ENCODE measurements around the gene PTBP1.

Gene PTBP1

DNA sequence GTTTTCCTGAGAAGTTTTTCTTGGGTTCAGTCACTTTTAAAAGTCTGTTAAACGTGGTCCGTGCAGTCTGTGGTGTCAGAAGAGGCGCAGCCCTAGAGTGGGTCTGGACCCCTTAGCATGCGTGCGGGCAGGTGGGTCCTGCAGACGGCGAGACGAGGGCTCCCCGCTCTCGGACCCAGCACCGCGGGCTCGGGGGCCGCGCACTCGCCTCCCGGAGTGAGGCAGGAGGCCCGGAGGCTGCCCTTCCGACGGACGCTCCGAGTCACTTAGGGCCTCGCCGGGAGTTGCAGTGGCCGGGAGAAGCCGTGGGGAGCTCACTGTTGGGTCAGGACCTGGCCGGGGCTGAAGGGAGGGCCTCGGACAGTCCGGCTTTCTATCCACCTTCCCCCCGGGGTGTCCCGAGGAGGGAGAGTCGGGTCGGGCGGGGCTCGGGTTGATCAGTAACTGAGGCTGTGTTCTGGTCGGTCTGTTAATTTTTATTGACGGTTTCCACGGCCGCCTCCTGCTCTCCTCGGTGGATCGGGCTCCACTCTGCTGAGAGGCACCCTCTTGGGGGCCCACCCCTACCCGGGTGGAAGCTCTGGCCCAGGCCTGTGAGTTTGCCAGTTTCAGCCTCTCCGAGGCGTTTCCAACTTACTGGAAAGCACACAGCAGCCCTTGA is 1.3 kb downstream of the PTBP1 start:
- no peak for DNase-seq

DNA sequence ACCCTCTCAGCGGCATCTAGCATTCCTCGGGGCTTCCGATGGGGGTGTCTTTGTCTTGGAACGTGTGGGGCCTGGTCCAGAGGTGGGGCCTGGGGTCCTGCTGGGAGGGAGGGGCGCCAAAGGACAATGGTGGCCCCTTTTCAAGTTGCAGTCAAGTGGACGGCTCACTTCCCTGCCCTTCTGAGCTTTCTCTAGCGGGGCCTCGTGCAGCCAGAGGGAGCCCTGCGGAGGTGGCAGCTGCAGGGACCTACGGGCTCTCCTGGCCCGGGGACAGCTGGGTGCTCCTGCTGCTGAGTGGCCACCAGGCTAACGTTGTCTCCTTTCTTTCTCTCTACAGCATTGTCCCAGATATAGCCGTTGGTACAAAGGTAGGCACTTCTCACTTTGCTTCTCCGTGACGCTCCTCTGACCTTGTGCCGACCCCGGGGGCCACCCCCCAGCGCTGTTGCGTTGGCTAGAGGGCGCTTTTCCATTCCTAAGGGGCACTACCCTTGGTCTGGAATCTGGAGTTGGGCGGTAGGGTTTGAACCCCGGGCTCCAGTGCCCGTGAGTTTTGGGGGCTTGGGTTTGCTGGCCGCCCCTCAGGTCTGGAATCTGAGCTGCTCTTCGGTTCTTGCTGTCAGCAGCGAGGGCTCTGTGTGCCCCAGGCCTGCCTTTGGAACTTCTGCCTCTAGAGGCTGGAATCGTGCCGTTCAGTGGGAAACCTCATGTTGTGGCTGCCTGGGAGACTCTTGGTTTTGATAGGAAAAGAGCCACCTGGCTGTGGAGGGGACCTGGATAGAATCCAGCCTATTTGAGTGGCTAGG is 2.0 kb downstream of the PTBP1 start:
- no peak for DNase-seq

DNA sequence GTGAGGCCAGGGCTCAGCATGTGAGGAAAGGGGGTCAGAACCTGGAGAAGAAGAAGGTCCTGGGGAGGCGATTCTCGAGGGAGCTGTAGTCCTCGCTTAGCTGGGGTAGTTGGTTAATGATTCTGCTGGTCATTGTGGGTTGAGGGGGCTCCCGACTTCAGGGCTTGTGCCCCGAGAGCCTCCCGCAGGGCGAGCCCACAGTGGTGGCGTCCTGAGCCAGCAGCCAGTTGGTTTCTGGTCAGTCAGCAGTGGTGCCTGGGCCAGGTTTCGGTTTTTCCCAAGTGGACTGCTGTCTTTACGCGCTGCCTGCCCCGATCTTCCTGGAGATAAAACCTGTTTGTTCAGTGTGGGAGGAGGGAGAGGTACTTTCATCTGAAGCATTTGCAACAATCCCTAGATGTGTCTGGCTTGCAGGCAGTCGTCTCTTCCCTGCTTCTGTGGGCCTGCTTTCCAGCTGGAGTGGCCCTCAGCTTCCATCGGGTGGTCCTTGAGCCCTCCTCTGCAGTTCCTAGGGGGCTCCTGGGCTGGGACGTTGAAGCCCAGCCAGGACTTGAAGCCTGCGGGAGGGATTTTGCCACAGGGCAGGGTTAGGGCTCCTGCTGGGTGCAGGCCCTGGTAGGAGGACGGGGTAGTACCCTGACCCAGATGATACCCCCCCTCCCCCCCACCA is 3.2 kb downstream of the PTBP1 start:
- no peak for DNase-seq

DNA sequence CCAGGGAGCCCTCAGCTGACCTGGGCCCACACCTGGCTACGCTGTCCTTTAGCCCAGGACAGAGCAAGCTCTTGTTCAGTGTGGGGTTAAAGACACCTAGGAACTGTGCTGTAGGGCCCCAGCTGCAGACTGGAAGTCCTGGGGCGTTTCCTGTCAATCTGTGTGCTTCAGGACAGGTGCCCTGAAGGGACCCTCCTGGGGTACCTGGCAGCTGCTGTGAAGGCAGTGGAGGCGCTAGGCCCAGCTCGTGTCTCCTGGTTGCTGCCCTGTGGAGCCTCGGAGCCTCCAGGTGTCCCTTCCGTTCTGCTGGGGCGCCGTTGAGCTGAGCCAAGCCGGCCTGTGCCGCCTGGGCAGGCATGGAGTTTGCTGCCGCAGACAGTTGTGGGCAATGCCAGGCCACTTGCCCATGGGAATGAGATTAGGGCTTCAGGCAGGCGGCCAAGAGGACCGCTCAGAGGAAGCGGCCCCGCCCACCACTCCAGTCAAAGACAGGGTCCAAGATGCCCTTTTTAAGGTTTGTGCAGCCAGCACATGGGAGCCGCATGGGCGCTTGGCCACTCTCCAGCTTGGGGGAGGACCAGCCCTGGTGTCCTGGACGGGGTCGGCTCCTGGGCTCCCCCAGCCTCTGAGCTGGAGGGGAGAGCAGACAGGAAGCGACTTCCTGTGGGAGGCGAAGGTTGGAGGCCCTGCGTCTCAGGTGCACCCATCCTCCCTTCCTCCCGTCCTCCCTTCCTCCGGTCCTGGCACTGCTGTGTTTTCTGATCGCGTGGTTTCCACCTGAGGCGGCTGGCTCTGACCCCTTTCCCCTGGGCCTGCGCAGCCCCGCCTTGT is 4.0 kb downstream of the PTBP1 start:
- no peak for DNase-seq

DNA sequence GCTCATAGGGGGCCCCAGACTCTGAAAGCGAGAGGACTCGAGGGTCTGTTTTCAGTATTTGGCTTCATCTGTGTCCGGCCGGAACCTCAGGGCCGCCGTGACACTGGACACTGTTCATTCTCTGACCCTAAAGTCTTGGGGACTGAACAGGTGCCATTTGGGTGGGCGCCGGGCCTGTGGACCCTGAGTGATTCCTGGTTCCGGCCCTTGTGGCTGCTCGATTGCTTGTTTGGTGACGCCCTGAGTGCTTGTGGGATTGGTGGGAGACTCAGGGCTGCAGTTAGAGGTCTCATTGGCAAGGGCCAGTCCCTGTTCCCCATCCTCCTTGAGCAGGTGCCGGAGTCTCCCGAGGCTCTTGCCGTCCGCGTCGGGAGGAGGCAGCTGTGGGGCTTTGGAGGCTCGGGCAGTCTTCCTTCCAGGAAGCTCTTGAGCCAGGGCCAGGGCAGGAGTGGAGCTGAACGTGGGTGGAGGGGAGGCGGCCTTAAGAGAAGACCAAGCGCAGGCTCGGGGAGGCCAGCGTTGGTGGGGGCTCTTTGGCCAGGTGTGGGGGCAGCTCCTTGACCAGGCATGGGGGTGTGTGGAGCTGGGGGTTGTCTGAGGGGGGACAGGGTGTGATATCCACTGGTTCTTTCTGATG is 4.7 kb downstream of the PTBP1 start:
- DNase-seq = no peak

DNA sequence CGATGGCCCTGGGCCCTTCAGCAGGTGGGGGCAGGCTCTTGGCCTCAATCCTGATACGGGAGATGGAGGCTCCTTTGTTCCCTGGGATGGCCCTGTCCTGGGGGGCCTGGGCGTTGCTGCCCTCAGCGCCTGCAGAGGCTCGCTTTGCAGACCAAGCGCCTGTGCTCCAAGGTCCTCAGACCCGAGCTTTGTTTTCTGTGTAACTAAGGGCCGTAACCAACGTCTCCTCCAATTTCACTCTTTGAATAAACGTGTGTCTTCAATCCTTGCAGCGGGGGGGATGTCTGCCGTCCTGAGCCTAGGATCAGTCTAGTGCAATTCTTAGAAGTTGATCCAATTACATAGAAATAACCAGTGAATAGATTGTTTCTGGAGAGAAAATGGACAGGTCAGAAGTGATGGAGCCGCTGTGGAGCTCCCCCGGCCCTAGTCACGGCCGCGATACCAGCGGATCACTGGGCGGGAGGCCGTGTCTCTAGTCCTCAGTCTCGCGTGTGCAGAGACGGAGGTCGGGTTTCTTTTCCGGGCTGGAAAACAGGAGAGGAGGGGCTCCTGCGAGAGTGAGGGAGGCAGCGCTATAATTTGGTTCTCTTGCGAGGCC is 5.3 kb downstream of the PTBP1 start:
- DNase-seq = no peak

DNA sequence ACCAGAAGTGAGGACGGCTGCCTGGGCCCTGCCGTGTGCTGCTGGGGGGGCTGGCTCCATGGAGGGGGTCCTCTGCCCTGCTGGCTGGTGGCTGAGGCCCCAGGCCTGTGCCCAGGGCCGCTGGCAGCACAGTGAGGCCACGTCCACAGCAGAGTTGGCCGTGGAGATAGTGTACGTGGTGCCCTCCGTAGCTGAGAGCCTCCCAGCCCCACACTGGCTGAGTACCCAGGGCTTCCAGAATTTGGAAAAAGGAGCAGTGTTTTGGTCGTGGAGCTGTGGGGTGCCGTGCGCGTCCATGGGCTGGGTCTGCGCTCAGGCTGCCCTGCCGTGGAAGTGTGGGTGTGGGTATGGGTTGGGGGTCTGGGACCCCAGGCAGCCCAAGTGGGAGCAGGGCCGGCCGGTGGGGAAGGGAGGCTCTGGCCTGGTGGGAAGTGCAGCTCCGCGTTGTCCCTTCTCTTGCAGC is 5.9 kb downstream of the PTBP1 start:
- DNase-seq = no peak

DNA sequence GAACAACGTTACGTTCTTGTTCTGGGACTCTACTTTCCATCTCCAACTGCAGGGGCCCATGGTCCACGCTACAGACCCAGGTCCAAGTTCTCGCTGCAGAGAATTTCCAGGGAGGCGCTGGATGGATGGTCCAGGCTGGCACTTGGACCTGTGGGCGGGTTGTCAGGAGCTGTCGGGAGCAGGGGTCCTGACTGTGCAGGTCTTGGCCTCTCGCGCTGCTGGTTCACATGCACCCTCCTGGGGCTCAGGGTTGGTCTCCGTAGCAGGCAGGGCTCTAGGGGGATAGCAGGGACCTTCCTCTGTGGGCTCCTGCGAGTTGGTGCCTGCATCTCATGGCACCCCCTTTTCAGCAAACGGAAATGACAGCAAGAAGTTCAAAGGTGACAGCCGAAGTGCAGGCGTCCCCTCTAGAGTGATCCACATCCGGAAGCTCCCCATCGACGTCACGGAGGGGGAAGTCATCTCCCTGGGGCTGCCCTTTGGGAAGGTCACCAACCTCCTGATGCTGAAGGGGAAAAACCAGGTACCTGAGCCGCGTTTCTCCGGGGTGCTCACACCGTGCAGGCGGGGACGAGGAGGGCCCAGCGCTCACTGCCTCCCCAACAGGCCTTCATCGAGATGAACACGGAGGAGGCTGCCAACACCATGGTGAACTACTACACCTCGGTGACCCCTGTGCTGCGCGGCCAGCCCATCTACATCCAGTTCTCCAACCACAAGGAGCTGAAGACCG is 6.6 kb downstream of the PTBP1 start:
- DNase-seq = no peak

DNA sequence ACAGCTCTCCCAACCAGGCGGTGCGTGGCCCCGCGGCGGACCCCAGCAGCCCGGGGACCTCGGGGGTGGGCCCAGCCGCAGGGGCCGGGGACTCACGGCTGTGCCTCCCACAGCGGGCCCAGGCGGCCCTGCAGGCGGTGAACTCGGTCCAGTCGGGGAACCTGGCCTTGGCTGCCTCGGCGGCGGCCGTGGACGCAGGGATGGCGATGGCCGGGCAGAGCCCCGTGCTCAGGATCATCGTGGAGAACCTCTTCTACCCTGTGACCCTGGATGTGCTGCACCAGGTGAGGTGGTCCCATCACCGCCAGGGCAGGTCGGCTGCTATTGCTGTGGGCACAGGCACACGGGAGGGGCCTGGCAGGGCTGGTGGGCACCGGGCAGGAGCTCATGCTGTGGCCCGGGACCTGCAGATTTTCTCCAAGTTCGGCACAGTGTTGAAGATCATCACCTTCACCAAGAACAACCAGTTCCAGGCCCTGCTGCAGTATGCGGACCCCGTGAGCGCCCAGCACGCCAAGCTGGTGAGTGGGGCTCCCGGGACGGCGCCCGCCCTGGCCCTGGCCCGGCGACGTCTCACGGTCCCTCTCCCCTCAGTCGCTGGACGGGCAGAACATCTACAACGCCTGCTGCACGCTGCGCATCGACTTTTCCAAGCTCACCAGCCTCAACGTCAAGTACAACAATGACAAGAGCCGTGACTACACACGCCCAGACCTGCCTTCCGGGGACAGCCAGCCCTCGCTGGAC is 7.3 kb downstream of the PTBP1 start:
- no peak for DNase-seq

DNA sequence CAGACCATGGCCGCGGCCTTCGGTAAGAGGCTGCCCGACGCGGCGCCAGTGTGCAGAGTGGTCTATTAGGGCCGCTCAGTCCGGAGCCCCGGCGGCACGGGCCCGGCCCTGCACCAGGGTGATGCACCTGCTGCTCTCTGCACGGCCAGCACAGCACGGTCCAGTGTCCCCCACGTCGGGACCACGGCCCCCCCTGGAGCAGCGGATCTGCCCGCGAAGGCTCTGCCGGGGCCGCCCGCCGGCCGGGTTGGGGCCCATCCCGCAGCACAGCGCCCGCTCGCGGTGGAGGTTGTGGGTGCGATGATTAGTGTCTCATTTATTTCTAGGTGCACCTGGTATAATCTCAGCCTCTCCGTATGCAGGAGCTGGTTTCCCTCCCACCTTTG is 7.9 kb downstream of the PTBP1 start:
- DNase-seq = no peak

DNA sequence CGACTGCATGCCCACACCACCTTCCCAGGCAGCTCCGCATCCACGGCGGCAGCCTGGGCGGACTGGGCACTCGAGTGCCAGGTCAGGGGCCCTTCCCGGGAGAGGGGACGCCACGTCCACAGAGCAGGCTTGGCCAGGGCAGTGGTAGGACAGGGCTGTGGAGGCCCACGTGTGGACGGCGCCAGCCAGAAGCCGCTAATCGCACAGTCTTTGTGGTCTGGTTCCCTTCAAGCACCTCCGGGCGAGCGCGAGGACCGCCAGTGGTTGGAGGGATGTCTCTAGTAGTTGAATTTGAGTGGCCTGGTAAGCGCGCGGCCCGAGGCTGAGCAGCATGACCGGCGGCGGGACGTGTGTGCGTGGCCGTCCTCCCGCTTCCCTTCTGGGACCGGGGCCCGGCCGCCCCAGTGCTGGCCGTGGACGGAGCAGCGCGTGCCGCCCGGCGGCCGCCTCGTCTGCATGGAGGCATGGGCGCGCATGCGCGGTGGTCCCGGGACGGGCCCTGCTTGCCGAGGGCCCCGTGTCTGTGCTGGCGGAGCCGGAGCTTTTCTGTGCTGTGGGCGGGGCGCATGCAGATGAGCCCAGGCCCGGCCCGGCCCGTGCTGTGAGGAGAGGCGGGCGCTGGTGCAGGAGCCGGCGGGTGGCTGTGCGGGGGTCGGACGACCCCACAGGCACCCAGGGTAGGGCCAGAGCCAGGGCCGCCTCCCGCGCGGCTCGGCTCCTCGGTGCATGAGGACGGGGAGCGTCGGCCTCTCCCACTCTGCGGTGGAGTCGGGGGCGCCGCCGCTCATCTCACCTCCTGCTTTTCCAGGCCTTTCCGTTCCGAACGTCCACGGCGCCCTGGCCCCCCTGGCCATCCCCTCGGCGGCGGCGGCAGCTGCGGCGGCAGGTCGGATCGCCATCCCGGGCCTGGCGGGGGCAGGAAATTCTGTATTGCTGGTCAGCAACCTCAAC is 8.6 kb downstream of the PTBP1 start:
- DNase-seq = peak; percentile 25

DNA sequence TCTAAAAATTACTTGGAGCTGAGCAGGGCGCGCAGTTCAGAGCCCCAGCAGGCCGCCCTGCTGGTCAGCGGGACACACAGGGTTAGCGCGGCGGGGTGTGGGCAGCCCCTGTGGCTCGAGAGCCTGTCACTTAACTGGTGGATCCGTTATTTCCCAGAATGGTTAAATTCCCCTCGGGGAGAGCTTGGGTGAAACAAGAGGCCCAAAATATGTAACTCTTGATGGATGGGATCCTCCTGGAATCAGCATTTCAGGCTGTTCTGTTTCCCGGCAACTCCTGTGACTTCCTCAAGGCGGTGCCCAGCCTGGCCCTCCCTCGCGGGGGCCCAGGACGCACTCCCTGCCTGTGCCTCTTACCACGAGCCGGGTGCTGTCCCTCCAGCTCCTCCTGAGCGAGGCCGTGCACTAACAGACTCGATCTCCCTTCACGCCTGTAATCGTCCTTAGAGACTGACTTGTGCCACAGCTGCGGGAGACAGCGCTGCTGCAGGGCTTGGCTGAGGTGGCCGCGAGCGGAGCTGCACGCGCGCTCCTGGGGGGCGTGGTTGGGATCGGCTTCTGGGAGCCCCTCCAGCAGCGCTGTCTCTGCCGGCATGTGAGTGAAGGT is 9.7 kb downstream of the PTBP1 start:
- DNase-seq = no peak

DNA sequence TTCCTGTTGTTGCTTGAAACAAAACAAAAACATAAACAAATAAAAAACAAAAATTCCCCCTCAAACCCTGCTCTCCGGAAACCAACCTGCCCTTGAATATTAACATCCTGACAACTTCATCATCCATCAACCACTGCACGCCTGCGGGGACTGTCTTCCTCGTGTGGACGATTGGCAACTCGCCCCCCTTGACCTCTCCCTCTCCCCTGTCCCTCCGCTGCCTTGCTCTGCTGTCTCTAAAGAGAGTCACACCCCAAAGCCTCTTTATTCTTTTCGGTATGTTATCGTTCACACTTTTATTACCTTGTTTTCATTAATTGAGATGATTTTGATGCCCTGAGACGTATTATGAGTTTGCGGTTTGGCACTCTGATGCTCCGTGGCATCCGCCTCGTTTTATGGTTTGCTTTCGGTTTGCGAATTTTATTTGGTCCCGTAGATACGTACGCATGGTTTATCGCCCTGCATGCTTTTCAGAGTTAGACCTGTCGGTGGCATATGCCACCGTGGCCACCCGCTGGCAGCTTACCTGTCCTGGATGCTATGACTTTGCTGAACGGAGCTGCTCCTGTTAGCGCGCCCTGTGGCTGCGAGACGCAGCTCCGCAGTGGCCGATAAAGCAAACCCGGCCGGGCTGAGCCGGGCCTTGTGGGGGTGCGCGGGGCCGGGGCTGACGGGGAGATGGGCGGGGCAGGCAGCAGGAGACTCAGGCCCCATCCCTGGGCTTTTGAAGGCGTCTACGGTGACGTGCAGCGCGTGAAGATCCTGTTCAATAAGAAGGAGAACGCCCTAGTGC is 10.6 kb downstream of the PTBP1 start:
- DNase-seq = no peak

DNA sequence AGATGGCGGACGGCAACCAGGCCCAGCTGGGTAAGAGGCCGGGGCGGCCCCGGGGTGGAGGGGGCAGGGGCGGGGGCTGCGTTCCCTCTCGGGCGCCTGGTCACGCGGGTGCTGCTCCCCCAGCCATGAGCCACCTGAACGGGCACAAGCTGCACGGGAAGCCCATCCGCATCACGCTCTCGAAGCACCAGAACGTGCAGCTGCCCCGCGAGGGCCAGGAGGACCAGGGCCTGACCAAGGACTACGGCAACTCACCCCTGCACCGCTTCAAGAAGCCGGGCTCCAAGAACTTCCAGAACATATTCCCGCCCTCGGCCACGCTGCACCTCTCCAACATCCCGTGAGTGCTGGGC is 11.1 kb downstream of the PTBP1 start:
- no peak for DNase-seq

DNA sequence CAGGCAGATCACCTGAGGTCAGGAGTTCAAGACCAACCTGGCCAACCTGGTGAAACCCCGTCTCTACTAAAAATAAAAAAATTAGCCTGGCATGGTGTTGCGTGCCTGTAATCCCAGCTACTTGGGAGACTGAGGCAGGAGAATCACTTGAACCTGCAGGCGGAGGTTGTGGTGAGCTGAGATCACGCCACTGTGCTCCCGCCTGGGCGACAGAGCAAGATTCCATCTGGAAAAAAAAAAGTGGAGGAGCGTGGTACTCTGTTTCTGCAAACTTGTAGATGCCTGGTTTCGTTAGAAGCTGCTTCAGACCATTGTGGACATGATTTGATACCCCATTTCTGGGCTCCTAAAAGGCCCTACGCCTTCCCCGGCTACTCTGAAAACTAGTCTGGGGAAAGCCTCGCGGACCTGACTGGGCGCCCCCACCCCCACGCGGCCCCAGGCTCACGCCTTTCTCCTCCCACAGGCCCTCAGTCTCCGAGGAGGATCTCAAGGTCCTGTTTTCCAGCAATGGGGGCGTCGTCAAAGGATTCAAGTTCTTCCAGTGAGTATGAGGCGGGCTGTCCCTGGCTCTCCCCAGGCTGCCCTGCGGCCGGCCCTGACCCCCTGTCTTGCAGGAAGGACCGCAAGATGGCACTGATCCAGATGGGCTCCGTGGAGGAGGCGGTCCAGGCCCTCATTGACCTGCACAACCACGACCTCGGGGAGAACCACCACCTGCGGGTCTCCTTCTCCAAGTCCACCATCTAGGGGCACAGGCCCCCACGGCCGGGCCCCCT is 13.0 kb downstream of the PTBP1 start:
- no peak for DNase-seq

DNA sequence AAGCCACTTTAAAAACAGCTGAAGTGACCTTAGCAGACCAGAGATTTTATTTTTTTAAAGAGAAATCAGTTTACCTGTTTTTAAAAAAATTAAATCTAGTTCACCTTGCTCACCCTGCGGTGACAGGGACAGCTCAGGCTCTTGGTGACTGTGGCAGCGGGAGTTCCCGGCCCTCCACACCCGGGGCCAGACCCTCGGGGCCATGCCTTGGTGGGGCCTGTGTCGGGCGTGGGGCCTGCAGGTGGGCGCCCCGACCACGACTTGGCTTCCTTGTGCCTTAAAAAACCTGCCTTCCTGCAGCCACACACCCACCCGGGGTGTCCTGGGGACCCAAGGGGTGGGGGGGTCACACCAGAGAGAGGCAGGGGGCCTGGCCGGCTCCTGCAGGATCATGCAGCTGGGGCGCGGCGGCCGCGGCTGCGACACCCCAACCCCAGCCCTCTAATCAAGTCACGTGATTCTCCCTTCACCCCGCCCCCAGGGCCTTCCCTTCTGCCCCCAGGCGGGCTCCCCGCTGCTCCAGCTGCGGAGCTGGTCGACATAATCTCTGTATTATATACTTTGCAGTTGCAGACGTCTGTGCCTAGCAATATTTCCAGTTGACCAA is 13.7 kb downstream of the PTBP1 start:
- no peak for DNase-seq

DNA sequence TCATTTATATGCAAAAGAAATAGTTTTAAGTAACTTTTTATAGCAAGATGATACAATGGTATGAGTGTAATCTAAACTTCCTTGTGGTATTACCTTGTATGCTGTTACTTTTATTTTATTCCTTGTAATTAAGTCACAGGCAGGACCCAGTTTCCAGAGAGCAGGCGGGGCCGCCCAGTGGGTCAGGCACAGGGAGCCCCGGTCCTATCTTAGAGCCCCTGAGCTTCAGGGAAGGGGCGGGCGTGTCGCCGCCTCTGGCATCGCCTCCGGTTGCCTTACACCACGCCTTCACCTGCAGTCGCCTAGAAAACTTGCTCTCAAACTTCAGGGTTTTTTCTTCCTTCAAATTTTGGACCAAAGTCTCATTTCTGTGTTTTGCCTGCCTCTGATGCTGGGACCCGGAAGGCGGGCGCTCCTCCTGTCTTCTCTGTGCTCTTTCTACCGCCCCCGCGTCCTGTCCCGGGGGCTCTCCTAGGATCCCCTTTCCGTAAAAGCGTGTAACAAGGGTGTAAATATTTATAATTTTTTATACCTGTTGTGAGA is 14.3 kb downstream of the PTBP1 start:
- no peak for DNase-seq

All from effector CD8-positive, alpha-beta T cell (primary cell).